ENCODE measurements around the gene RBP7. TPM values are rescaled to one million over a fixed set of nuclear protein-coding genes. Genes with fewer than 3 reads are reported as not detected.
"Not testable (repeated sequence)": the region's sequence is repeated elsewhere in the genome, so short reads cannot be mapped to it uniquely, and the experiment has no call there.

The RBP7 gene
- total and polyA plus RNA-seq, 2 of the 4 experiments (the other 2 are of a cell fraction): 0.17 TPM; not detected in 1

DNA sequence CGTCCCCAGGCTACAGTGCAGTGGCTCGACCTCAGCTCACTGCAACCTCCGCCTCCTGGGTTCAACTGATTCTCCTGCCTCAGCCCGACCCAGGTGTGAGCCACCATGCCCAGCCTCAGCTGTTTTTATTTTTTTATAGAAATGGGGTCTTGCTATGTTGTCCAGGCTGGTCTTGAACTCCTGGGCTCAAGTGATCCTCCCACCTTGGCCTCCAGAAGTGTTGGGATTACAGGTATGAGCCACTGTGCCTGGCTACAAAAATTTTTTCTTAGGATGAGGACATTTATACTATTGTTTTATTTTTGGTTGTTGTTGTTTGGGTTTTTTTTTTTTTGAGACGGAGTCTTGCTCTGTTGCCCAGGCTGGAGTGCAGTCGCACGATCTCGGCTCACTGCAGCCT lies 8.2 kb downstream of the RBP7 start:
- ATAC-seq (ENCODE audit: low read depth); H2BK20ac ChIP-seq (ENCODE audit: low read depth, low read length); H2AK5ac ChIP-seq (ENCODE audit: low read depth, low read length); H4K5ac ChIP-seq (ENCODE audit: low read depth, low read length); in situ Hi-C loops (cut with MboI; ENCODE audit: low sequenced_read_pairs); H3K9me3 ChIP-seq (ENCODE audit: control insufficient read depth, insufficient read depth, low read length); H3K56ac ChIP-seq (ENCODE audit: extremely low read depth, insufficient read depth, low read length); H3K36me3 ChIP-seq (ENCODE audit: control insufficient read depth, insufficient read depth, low read length); H2BK5ac ChIP-seq (ENCODE audit: low read depth, low read length, poor library complexity, severe bottlenecking); H4K20me1 ChIP-seq (ENCODE audit: insufficient read depth, low read length); H3K4me1 ChIP-seq (ENCODE audit: control insufficient read depth, insufficient read depth, low read length); H3K27me3 ChIP-seq (ENCODE audit: control insufficient read depth, insufficient read depth, low read length); H4K91ac ChIP-seq (ENCODE audit: insufficient read depth, low read depth, low read length); H3K18ac ChIP-seq (ENCODE audit: low read depth, low read length); H3K4ac ChIP-seq (ENCODE audit: low read depth, low read length); H3K4me2 ChIP-seq (ENCODE audit: low read depth, low read length); intact Hi-C loops (cut with micrococcal nuclease); H3K79me1 ChIP-seq (ENCODE audit: low read depth in 1 of 2, low read length in 2 of 2); H2AFZ ChIP-seq (replicated peaks; ENCODE audit: low read length, poor library complexity); H3K14ac ChIP-seq (replicated peaks; ENCODE audit: low read depth, low read length); H3K9ac ChIP-seq (ENCODE audit: low read depth, low read length); BruUV-seq (replicated peaks); H3K4me3 ChIP-seq (ENCODE audit: insufficient read depth, low read depth, low read length); H4K8ac ChIP-seq (ENCODE audit: low read depth in 2 of 2, low read length in 2 of 2); H2AK9ac ChIP-seq (replicated peaks; ENCODE audit: low read depth, low read length, poor library complexity); H3K27ac ChIP-seq (ENCODE audit: insufficient read depth, low read length); H3K9me1 ChIP-seq (ENCODE audit: insufficient read depth, low read length); H3K23ac ChIP-seq (ENCODE audit: low read depth, low read length); H2BK120ac ChIP-seq (ENCODE audit: low read depth, low read length); DNase-seq; H2BK15ac ChIP-seq (ENCODE audit: low read depth, low read length); POLR2A ChIA-PET (ENCODE audit: unreplicated experiment); dilution Hi-C loops (cut with HindIII; ENCODE audit: low sequenced_read_pairs, unreplicated experiment): not testable (repeated sequence)
- CTCF ChIA-PET: interaction anchor here (0.5 kb wide), 1 partner anchor 19 kb away, joined by 5 read pairs; no protein-coding TSS in a partner anchor
- WGBS, 2 experiments (ENCODE audit: extremely low coverage in 2 of 2, insufficient read length in 1 of 2): 67% methylated on average over 1 of the region's 8 CpGs; no CpG with 5 or more reads in 1 of the 2 experiments
